Measurements from ENCODE around the gene ITPRID1. TPM values are rescaled to one million over a fixed set of nuclear protein-coding genes. Genes with fewer than 3 reads are reported as not detected.

Gene ITPRID1
- total and polyA plus RNA-seq, 2 of the 8 experiments (the other 6 are each of a cell fraction or from before 2014, with no cell fraction given): 0.09 to 0.47 TPM

DNA sequence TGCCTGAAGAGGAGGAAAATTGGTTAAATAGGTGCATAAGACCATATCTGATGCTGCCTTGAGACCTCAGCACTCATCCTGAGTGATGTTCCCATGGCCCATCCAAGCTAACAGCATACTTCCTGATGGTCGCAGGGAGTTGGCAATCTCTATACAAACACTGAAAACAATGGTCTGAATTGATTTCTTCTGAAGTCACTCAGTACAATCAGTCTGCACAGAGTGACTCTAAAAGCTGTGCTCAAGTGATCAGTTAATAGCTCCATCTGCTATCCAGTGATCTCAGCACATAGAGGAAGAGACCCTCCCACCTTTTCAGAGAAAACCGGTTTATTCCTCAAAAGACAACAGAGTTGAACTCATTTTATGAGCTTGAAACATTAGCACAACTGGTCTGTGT, 177.0 kb downstream of the ITPRID1 start:
- Histone ChIP-seq H2AFZ (ENCODE audit: low read length) (no peak overlapping the region), H3K79me1 (ENCODE audit: low read depth, low read length) (no peaks in the 10 kb centered on the region), H2BK15ac (ENCODE audit: low read length) (no peak overlapping the region), H3K79me2 (ENCODE audit: control insufficient read depth in 1 of 2, insufficient read depth in 2 of 2, low read length in 2 of 2) (no peaks in the 10 kb centered on the region), H4K20me1 (replicated peaks in 1 of 2; ENCODE audit: control insufficient read depth in 1 of 2, insufficient read depth in 2 of 2, low read length in 2 of 2) (no peaks in the 10 kb centered on the region), H4K91ac (replicated peaks; ENCODE audit: insufficient read length, low read length) (no peak overlapping the region), H3K4ac (replicated peaks; ENCODE audit: insufficient read length, low read depth, low read length) (no peak overlapping the region), H3K4me1 (replicated peaks in 1 of 4; ENCODE audit: control insufficient read depth in 3 of 4, insufficient read depth in 4 of 4, low read length in 3 of 4) (peaks cover 0 to 24% (median 14%) of the 10 kb centered on the region in 4 experiments; a peak in 5 of 7 replicates), H3K27ac (ENCODE audit: low read depth, low read length) (no peak overlapping the region), H2BK120ac (replicated peaks; ENCODE audit: low read depth, low read length) (no peak overlapping the region), H4K5ac (ENCODE audit: insufficient read length, low read depth, low read length) (no peak overlapping the region), H3K9ac (replicated peaks in 1 of 4; ENCODE audit: extremely low read depth in 1 of 4, low read depth in 3 of 4, low read length in 3 of 4) (no peak overlapping the region), H4K8ac (ENCODE audit: extremely low read depth, insufficient read depth, low read length) (no peak overlapping the region), H3K36me3 (ENCODE audit: control insufficient read depth in 2 of 4, insufficient read depth in 4 of 4, low read length in 3 of 4) (no peaks in the 10 kb centered on the region; a peak in 1 of 8 replicates), H3K14ac (ENCODE audit: insufficient read length) (no peak overlapping the region), H3K27me3 (replicated peaks in 1 of 4; ENCODE audit: control insufficient read depth in 3 of 4, extremely low read depth in 1 of 4, insufficient read depth in 3 of 4, low read length in 3 of 4) (no peaks in the 10 kb centered on the region), H3K18ac (ENCODE audit: extremely low read depth, low read length) (no peak overlapping the region), H2AK5ac (ENCODE audit: low read depth, low read length) (no peak overlapping the region), H2BK20ac (ENCODE audit: low read length) (peak overlapping the region; percentile 4; the same call in 1 of the 2 replicates), H3K23me2 (ENCODE audit: low read depth, low read length) (no peaks in the 10 kb centered on the region), H3K23ac (ENCODE audit: insufficient read length) (no peak overlapping the region), H3K9me3 (ENCODE audit: insufficient read depth in 2 of 2, low read depth in 1 of 2, low read length in 1 of 2) (no peaks in the 10 kb centered on the region), H2BK5ac (ENCODE audit: low read depth, low read length) (0 out of 2 replicates have a peak overlapping the region, but pooled peaks have one; percentile 26), H3K4me2 (ENCODE audit: insufficient read depth in 1 of 2, low read depth in 2 of 2, low read length in 2 of 2) (no peak overlapping the region), H3K56ac (replicated peaks; ENCODE audit: insufficient read length, low read depth, low read length) (no peak overlapping the region), H2BK12ac (ENCODE audit: low read depth, low read length) (peak overlapping the region; percentile 30; the same call in 1 of the 2 replicates), H3K4me3 (ENCODE audit: extremely low read depth in 1 of 4, insufficient read depth in 2 of 4, low read depth in 3 of 4, low read length in 4 of 4) (no peak overlapping the region)
- DNase-seq (ENCODE audit: low read depth in 1 of 2, low spot score in 2 of 2): no peak
- CTCF ChIA-PET (ENCODE audit: partially characterized antibody): interaction anchor here (1.0 to 1.5 kb wide), 4 partner anchors 10 to 39 kb away, joined by 3 read pairs; no protein-coding TSS in a partner anchor
- no peak for FAIRE-seq
- 91% methylated on average over 2 of the region's 2 CpGs; no CpG with 5 or more reads in 1 of the 2 experiments for WGBS, 2 experiments (ENCODE audit: extremely low coverage in 1 of 2, insufficient coverage in 1 of 2, insufficient read length in 1 of 2, insufficient replicate concordance in 2 of 2, low coverage in 1 of 2, low lambda C conversion rate in 2 of 2, missing lambda C conversion rate in 1 of 2)
- POLR2A ChIA-PET (ENCODE audit: partially characterized antibody): no interaction called here
- TF ChIP-seq POLR2A (IDR thresholded peaks at IDR 0.05; ENCODE audit: control extremely low read depth in 1 of 2, low read depth in 2 of 2, low read length in 2 of 2) (no peak), BACH1 (IDR thresholded peaks at IDR 0.05; ENCODE audit: low read length) (no peak), ZNF274 (IDR thresholded peaks at IDR 0.05; ENCODE audit: borderline replicate concordance, extremely low read depth, low read length) (no peak), RNF2 (IDR thresholded peaks at IDR 0.05; ENCODE audit: borderline replicate concordance, low read depth, low read length, missing control alignments, poor library complexity, severe bottlenecking) (no peak), EP300 (IDR thresholded peaks at IDR 0.05; ENCODE audit: borderline replicate concordance in 1 of 2, low read depth in 2 of 2, low read length in 2 of 2) (no peak)
